HepG2 (cell line): ENCODE measurements around the gene ARHGAP26. TPM values are rescaled to one million over a fixed set of nuclear protein-coding genes. Genes with fewer than 3 reads are reported as not detected.
A peak's percentile ranks its signal among the peaks of the same experiment; 100 is the strongest.

Experiments
- AGO2 ChIP-seq: fragments of 200-400 bp; formaldehyde crosslinking; optimal IDR thresholded peaks from 2 replicates; pipeline ENCODE3; 2017; ENCODE audit warnings: mild to moderate bottlenecking, low read depth, low read length, moderate library complexity
- BHLHE40 ChIP-seq: IDR thresholded peaks from 2 replicates; pipeline ENCODE4 v1.6.1; 2011; ENCODE audit warnings: low read length, improper control_type of control experiment
- BRF2 ChIP-seq: sonication (generic); formaldehyde crosslinking; IDR thresholded peaks from 2 replicates; pipeline ENCODE4 v1.8.1; 2022; ENCODE audit warnings: mild to moderate bottlenecking, missing genetic modification reagents
- FOXC1 ChIP-seq: sonication (generic); formaldehyde crosslinking; IDR thresholded peaks from 2 replicates; pipeline ENCODE4 v1.8.0; 2022; ENCODE audit warnings: mild to moderate bottlenecking, missing genetic modification reagents, borderline replicate concordance
- FOXO4 ChIP-seq: sonication (generic); formaldehyde crosslinking; conservative IDR thresholded peaks from 2 replicates; pipeline ENCODE4 v1.8.1; 2023; ENCODE audit warnings: missing genetic modification reagents
- HDAC6 ChIP-seq: fragments of 200-600 bp; sonication (generic); IDR thresholded peaks from 2 replicates; pipeline ENCODE4 v1.7.0; 2017; ENCODE audit warnings: mild to moderate bottlenecking, antibody characterized with exemption, low read length, low read depth
- PCBP2 ChIP-seq: fragments of 200-400 bp; formaldehyde crosslinking; optimal IDR thresholded peaks from 2 replicates; pipeline ENCODE3; 2018; ENCODE audit warnings: low read length, low read depth; ENCODE audit not compliant: poor library complexity, severe bottlenecking
- REL ChIP-seq: sonication (generic); formaldehyde crosslinking; conservative IDR thresholded peaks from 2 replicates; pipeline ENCODE4 v1.8.0; 2022; ENCODE audit warnings: mild to moderate bottlenecking, missing genetic modification reagents, moderate library complexity
- SAP130 ChIP-seq: IDR thresholded peaks from 2 replicates; pipeline ENCODE4 v1.6.1; 2016; ENCODE audit warnings: low read depth
- SMAD9 ChIP-seq: sonication (generic); formaldehyde crosslinking; IDR thresholded peaks from 2 replicates; pipeline ENCODE4 v1.5.1; 2020; ENCODE audit warnings: mild to moderate bottlenecking, missing genetic modification reagents
- SMC3 ChIP-seq: IDR thresholded peaks from 2 replicates; pipeline ENCODE4 v1.6.1; 2011; ENCODE audit warnings: low read length, improper control_type of control experiment
- SNAPC5 ChIP-seq: sonication (generic); formaldehyde crosslinking; IDR thresholded peaks from 2 replicates; pipeline ENCODE4 v1.8.1; 2023; ENCODE audit warnings: mild to moderate bottlenecking, missing genetic modification reagents, borderline replicate concordance
- ZBED4 ChIP-seq: sonication (generic); formaldehyde crosslinking; IDR thresholded peaks from 2 replicates; pipeline ENCODE4 v1.4.0; 2020; ENCODE audit warnings: missing genetic modification reagents, borderline replicate concordance
- ZBTB49 ChIP-seq: sonication (generic); formaldehyde crosslinking; IDR thresholded peaks from 2 replicates; pipeline ENCODE4 v1.4.0; 2020; ENCODE audit warnings: missing genetic modification reagents, borderline replicate concordance
- ZC3H4 ChIP-seq: sonication (generic); formaldehyde crosslinking; IDR thresholded peaks from 2 replicates; pipeline ENCODE4 v1.4.0; 2020; ENCODE audit warnings: missing genetic modification reagents, borderline replicate concordance
- ZMAT5 ChIP-seq: sonication (generic); formaldehyde crosslinking; IDR thresholded peaks from 2 replicates; pipeline ENCODE4 v1.5.0; 2020; ENCODE audit warnings: mild to moderate bottlenecking, low read depth, missing genetic modification reagents, borderline replicate concordance
- ZNF12 ChIP-seq: sonication (generic); formaldehyde crosslinking; IDR thresholded peaks from 2 replicates; pipeline ENCODE4 v1.5.0; 2020; ENCODE audit warnings: missing genetic modification reagents
- ZNF20 ChIP-seq: sonication (generic); formaldehyde crosslinking; IDR thresholded peaks from 2 replicates; pipeline ENCODE4 v1.4.0; 2020; ENCODE audit warnings: mild to moderate bottlenecking, moderate library complexity, missing genetic modification reagents
- ZNF547 ChIP-seq: sonication (generic); formaldehyde crosslinking; IDR thresholded peaks from 2 replicates; pipeline ENCODE4 v1.5.1; 2020; ENCODE audit warnings: mild to moderate bottlenecking, missing genetic modification reagents
- polyA plus RNA-seq, 8 experiments: library from polyadenylated mRNA; depleted of rRNA in 3 of 8; stranded (reverse) in 7 of 8; unstranded in 1 of 8; fragments of >200 nt; fragmentation: Illumina TruSeq in 4 of 8; extraction: Trizol in 4 of 8; gene quantifications; 2 replicates each; pipeline versions ENCODE4 v1.2.1 to v1.2.3, GENCODE V29; 2011 to 2016; ENCODE audit warnings: low read depth in 4 of 8, missing spikeins in 1 of 8, mixed read lengths in 1 of 8; ENCODE audit not compliant: insufficient read depth in 1 of 8
- total RNA-seq, 5 experiments: library from RNA; depleted of rRNA; stranded (reverse); fragments of >200 nt; fragmentation: Illumina TruSeq; extraction: Trizol; gene quantifications; 2 replicates each; pipeline ENCODE4 v1.2.3, GENCODE V29; 2016; ENCODE audit warnings: low read depth in 1 of 5

Gene ARHGAP26
- total and polyA plus RNA-seq, 2 of the 13 experiments (the other 11 are each of a cell fraction or from before 2014, with no cell fraction given), result 9.6 to 18.2 TPM

- TF ChIP-seq BRF2 (no peak), SAP130 (peak; percentile 77), SMAD9 (no peak), ZNF12 (CRISPR knock-in tag) (0 out of 2 replicates have a peak, but pooled peaks have one; percentile 78), PCBP2 (no peak), AGO2 (no peak), FOXO4 (CRISPR knock-in tag) (no peak), ZBED4 (CRISPR knock-in tag) (peak; percentile 69; the same call in 1 of the 2 replicates), ZMAT5 (CRISPR knock-in tag) (no peak), BHLHE40 (no peak), ZNF547 (peak; percentile 77; the same call in 1 of the 2 replicates), ZC3H4 (CRISPR knock-in tag) (no peak), HDAC6 (no peak), ZNF20 (CRISPR knock-in tag) (no peak), FOXC1 (CRISPR knock-in tag) (no peak), ZBTB49 (no peak), REL (CRISPR knock-in tag) (no peak), SNAPC5 (CRISPR knock-in tag) (no peak), SMC3 (no peak)
Measured at GRCh38 chr5:142981886-142982820, 212.0 kb downstream of the ARHGAP26 start (continued).
